Inflammatory macrophage treated with lipopolysaccharide for 1 hour (primary cell): ENCODE data around the gene POC1A.

Source experiments
- DNase-seq, 2 donors: peaks; one replicate each; pipeline ENCODE4 v3.0.0-alpha.2; 2020 to 2022

The POC1A gene

GRCh38 chr3:52150357-52150756 lies 3.9 kb downstream of the POC1A start:
- DNase-seq = no peak

DNA sequence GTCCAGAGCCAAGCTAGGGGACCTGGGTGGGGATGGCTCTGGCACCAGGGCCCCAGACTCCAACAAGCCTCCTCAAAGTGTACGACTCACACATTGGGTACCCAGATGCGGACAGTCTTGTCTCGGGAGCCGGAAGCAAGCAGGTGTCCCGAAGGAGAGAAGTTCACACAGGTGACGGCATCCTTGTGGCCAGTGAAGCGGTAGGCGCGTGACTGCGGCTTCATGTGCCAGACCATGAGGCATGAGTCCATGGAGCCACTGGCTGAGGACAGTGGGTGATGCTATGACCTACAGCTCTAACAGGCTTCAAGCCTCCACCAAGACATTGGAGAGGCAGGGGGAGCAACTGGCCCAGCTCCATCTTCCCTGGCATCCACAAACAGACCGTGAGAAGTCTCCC lies 4.5 kb downstream of the POC1A start:
- no peak for DNase-seq

DNA sequence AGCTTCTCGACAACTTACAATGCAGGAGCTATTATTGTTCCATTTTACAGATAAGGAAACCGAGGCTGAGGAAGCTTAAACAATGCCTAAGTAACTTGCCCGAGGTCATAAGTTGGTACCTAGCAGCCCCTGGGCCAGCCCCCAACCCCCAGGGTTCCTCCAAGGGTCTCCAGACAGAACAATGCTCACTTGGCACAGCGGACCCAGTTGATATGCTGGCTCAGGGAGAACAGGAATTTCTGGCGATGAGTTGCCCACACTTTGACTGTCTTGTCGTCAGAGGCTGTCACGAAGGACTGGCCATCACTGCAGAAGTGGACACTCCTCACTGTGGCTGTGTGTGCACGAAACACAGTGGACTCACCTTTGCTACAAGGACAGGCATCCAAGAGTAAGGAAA lies 5.2 kb downstream of the POC1A start:
- no peak for DNase-seq

- DNase-seq = no peak
Observed at GRCh38 chr3:52147804-52148203, 6.4 kb downstream of the POC1A start.

- DNase-seq = no peak
Observed at GRCh38 chr3:52146811-52147210, 7.4 kb downstream of the POC1A start.

DNA sequence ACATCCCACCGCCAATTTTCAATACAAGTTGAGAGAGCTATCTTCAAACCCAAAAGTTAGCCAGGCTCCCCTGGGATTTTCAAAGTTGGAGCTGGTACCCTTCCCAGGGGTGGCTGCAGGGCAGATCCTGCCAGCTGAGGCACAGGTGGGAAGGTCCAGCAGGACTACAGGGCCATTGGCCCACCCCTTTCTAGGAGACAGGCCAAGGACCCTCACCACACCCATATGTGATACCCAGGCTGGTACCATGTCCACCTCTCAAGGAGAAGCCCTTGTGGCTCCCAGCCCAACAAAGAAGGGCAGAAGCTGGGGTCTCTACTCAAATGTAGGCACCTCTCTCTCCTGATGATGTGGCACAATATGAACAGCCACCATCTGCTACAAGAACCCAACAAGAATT lies 8.0 kb downstream of the POC1A start:
- DNase-seq = no peak

DNA sequence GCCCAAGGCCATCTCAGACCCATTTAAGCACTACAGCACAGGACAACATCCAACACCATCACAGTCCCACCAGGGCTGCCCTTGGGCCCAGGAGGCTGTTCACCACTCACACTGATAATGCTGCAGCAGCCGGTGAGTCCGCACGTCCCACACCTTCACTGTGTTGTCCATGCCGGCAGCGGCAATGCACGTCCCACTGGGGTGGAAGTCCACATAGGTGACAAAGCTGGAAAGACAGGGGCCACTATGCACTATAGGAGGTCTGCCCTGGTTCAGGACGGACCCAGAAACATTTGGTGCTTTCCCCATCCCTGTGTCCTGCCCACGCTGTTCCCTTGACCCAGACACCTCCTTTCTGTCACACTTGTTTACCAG lies 8.5 kb downstream of the POC1A start:
- DNase-seq = no peak

DNA sequence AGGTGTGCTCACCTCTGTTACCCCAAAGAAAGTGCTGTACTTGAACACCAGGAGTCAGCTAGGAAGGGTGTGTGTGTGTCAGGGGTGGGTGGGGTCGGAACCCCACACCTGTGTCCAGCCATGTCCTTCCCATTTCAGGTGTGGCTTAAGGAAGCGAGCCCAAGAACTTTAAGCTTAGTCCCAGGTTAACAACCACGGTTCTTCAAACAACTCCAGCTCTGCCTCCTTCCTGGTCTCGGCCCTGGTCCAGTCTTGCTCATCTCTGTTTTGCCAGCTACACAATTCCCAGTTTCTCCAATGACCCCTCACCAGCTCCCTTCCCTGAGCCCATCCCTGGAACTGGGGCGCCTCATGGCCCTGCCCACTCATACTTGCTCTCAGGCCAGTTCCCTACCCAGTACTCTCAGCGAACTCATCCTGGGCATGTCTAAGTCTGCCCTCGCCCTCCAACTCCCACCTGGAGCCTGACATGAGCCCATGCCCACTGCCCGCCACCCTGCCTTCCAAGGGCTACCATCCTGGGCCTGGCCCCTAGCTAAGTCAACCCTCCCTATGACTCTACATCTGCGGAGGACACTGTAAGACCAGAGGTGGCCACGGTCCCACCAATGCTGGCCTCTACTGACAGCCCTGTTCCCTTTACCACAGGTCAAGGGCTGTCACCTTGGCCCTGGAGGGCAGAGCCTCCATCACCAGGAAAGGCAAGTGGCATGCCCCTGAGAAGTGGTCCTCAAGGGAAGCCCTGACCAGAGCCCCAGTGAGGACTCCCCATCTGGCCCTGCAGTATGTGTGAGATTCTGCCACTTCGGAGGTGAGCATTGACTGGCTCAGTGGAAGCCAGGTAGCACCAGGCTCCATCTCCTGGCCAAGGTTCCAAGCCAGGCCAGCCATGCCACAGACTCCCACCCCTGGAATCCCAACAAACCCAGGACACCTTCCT lies 9.2 kb downstream of the POC1A start:
- no peak for DNase-seq

DNA sequence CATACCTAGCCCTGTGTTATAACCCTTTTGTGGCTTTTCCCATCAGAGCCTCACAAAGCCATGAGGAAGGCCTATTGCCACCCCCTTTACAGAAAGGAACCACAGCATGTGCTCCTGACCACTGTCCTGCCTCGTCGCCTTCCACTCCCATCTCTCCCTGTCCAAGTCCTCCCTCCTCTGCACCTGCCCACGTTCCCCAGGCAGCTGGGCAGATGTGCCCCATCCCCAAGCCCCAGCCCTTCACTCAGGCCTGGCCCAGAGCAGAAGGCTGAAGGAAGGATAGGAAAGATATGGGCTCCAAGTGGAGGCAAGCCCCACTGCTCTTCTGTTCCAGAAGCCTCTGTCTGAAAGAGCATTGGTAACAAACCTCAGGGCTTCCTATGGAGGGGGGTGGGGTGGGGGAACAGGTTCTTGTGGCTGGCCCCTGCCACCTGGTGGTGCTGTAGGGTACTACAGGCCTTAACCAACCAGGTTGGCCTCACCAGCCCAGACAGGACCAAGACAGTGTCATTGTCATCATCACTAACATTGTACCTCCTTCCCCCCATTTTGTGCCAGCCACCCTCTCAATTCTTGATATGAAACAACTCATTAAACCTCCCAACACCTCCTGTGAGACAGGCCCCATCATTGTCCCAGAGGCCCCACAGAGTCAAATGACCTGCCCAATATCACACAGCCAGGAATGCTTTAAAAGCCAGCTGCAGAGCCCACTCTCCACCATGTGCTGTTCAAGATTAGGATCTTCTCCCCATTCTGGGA lies 10.0 kb downstream of the POC1A start:
- DNase-seq = peak; percentile 46 to 80

DNA sequence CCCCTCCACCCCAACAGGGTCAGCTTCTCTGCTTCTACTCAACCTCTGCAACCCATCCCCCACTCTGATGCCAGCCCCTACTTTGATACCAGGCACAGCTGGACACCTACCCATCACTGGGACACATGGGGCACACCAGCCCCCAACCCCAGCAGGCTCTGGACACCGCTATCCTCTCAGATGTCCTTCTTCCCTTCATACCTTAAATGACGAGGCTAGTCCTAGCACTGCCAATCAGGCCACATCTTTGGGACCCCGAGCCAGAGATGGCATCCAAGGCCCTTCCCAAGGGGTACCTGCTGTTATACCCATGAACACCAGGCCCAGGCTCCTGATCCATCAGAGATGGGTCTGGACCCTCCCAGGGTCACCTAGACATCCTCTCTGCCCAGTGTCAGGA lies 10.6 kb downstream of the POC1A start:
- DNase-seq = no peak

DNA sequence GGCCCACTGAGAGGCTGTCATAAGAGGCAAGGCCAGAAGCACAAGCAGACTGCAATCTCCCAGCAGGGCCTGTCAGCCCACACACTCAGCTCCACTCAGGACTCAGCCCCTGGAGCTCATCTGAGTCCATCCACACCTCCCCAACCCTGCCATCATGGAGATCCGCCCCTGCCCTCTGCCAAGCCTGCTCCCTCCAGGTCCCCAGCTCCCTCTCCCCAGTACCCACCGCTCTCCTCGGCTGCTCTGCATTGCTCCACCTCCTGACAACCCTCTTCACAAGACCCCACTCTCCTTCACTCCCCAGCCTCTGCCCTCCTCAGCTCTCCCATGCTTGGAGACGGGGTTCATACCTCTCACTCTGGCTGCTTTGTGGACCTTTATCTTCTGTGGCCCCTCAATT lies 11.1 kb downstream of the POC1A start:
- no peak for DNase-seq

- no peak for DNase-seq
Observed at GRCh38 chr3:52141751-52142150, 12.5 kb downstream of the POC1A start.

GRCh38 chr3:52140769-52141168 lies 13.5 kb downstream of the POC1A start:
- DNase-seq = no peak

- no peak for DNase-seq
Observed at GRCh38 chr3:52140000-52140399, 14.2 kb downstream of the POC1A start.

GRCh38 chr3:52137311-52137710 lies 16.9 kb downstream of the POC1A start:
- no peak for DNase-seq

DNA sequence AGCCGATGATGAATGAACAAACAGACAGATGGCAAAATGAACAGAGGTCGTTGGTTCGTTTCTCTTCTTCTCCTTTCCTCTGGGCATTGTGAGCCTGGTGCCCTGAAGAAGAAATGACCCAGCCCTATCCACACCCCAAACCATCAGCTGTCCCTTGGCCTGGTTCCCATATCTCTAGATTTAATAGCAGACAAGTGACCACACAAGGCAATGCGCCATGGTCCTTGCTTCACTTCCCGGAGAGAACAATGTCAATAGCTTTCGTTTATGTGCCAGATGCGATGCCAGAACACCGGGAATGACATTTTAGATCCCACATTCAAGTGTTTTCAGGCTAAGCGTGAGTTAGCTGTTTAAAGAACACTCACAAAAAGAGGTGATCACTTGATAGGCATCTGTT lies 17.7 kb downstream of the POC1A start:
- DNase-seq = no peak

DNA sequence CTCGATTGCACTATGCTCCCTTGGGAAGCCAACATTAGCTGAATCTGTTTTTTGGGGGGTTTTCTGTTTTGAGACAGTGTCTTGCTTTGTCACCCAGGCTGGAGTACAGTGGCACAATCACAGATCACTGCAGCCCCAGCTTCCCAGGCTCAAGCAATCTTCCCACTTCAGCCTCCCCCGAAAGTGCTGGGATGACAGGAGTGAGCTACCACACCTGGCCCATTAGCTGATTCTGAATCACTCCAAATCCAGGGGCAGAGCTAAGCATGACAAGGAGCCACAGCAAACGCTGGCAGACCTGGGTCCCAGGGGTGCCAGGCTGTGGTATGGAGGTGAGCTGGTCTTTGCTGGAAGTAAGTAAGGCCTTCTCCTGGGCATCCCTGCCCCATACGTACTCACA lies 18.9 kb downstream of the POC1A start:
- DNase-seq = no peak

GRCh38 chr3:52134761-52135160 lies 19.5 kb downstream of the POC1A start:
- DNase-seq = no peak

DNA sequence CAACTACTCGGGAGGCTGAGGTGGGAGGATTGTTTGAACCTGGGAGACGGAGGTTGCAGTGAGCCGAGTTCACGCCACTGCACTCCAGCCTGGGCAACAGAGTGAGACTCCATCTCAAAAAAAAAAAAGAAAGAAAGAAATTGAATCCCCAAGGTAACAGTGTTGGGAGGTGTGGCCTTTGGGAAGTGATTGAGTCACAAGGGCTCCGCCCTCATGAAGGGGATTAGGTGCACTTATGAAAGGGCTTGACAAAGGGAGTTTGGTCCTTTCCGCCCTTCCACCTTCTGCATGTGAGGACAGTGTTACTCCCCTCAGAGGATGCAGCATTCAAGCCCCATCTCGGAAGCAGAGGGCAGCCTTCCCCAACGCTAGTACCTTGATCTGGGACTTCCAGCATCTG lies 21.3 kb downstream of the POC1A start:
- no peak for DNase-seq

DNA sequence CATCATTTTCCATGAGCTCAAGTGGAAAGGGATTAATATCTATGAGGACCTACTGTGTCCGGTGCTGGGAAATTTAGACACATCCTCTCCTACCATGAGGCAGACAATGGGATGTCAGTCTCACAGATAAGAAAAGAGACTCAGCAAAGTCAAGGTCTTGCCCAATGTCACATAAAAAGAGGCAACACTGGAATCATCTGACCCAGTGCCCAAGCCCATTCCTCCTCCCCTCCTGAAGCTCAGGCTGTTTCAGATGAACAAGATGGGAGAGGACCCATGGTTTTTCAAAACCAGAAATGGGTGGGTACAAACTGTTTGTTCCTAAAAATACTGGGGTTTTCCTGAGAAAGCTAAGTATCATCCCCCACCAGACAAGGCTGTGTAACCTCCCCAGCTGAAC lies 22.2 kb downstream of the POC1A start:
- DNase-seq = peak; percentile 21 to 65

DNA sequence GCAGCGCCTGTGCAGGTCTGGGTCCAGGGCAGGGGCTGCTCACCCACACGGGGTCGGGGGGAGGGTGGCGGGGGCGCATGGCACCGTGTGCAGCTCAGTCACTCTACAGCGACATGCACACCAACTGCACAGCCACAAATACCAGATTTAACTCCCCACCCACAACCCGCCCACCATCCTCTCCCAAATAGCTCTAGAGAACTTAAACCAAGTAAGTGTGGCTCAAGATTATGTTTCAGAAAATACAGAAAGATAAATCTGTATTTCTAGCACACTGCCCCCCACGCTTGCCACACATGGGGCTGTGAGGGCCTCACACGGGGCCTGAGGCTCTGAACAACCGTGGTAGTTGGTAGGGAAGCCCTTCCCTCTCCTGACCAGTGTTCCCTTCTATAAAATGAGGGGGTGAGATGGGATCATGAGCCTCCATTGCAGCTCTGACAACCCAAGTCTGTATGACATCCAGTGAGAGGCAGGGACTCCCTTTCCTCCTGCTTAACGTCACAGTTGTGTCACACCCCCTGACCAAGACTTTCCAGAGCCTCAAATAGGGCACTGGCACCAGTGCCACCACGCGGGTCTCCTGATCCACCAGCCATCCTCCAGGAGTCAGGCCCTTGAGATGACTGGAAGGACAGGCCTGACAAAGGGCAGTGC lies 23.1 kb downstream of the POC1A start:
- DNase-seq = peak in 1 of 2 donors; percentile 43

DNA sequence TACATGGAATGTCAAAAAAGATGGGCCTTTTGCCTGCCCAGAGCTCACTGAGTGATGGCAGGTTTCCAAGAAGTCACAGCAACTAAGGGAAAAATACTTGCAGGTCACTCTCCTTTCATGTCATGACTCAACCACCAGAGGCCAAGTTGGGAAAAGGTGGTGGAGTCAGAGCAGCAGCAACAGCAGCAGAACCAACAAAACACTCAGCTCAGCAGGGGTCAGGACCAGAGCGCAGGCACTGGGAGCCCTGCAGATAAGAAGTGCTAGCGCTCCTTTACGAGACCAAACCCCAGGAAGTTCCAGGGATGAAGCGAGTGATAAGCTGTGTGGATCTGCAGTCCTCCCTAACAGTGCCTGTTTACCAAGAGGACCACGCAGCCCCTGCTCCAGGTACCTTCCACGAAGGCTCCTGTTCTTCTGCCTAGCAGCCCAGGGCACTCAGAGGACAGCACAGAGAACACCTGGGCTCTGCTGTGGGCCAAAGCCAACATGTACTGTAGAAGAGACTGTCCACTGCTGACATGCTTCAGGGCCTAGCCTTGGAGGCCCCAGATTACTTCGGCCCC lies 26.0 kb downstream of the POC1A start:
- DNase-seq = no peak

DNA sequence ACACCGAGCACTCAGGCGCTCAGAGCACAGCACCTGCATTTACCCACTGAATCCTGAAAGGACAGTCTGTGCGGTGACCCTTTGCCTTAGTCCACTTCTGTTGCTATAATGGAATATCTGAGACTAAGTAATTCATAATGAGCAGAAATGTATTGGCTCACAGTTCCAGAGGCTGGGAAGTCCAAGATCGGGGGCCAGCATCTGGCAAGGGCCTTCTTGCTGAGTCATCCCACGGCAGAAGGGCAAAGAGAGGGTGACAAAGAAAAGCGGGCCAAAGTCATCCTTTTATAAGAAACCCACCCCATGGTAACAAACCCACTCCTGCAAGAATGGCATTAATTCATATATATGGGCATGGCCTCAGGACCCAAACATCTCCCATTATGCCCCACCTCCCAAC lies 27.7 kb downstream of the POC1A start:
- no peak for DNase-seq
